ENCODE data around the gene APOL6.
"Not testable (repeated sequence)": the region's sequence is repeated elsewhere in the genome, so short reads cannot be mapped to it uniquely, and the experiment has no call there.

The APOL6 gene

DNA sequence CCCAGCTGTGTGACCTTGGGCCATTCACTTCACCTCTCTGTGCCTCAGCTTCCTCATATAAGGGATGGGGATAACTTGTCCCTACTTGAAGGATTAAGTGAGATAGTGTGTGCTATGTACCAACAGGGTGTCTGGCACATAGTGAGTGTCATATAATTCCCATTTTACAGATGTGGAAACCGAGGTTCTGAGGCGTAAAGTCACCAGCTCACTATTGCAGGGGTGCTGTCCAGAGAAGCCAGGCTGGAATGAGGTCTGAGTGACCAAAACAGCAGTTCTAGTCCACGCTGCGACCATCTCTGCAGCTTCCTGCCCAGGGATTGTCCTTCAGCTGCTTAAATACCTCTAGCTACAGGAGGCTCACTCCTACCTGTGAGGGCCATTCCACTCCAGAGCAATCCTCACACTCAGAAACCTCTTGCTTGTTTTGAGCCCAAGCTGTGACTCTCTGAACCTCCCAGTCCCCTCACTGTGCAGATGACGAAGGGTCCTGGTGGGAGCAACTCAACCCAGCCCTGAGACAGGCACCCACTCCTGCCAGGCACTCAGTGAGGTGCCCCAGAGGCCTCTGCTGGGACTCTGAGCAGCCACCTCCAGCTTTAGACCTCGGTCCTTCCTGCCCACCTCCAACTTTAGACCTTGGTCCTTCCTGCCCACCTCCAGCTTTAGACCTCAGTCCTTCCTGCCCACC, 36.9 kb upstream of the APOL6 start:
- no peak overlapping the region for H3K27ac Mint-ChIP-seq
- H3K4me3 Mint-ChIP-seq, result no peak overlapping the region
- H3K4me1 Mint-ChIP-seq (ENCODE audit: low read depth), result peaks cover 22% of the 10 kb centered on the region
- H3K36me3 Mint-ChIP-seq (ENCODE audit: low read depth), result no peaks in the 10 kb centered on the region
- H3K27me3 Mint-ChIP-seq, result peaks cover 35% of the 10 kb centered on the region
- no peaks in the 10 kb centered on the region for H3K9me3 Mint-ChIP-seq

DNA sequence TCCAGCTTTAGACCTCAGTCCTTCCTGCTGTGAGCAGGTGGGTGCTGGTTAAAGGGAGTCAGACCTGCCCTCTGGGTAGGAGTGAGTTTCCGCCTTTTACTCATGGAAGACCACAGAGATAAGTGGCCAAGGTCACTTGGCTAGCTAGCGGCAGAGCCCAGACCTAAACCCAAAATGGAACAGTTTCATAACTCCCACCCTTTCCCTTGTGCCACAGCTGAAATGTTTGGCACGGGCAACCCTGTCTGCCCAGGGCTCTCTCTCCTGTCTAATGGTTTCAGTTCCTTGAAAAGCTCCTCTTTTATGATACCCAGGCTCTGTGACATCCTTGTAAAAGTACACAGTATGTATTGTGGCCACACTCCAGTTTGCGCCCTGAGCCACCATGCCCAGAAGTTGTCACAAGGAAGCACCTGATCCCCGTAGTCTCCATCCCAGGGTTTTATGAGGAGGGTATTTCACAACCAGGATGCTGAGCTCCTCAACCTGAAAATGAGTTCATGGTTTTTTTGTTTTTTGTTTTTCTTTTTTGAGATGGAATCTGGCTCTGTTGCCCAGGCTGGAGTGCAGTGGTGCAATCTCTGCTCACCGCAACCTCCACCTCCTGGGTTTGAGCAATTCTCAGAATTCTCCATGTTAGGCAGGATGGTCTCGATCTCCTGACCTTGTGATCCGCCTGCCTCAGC, 36.2 kb upstream of the APOL6 start:
- Mint-ChIP-seq H3K9me3 (no peaks in the 10 kb centered on the region), H3K4me1 (ENCODE audit: low read depth) (peaks cover 26% of the 10 kb centered on the region), H3K27me3 (peaks cover 30% of the 10 kb centered on the region), H3K36me3 (ENCODE audit: low read depth) (no peaks in the 10 kb centered on the region), H3K4me3 (no peak overlapping the region), H3K27ac (peak overlapping the region; percentile 38)

DNA sequence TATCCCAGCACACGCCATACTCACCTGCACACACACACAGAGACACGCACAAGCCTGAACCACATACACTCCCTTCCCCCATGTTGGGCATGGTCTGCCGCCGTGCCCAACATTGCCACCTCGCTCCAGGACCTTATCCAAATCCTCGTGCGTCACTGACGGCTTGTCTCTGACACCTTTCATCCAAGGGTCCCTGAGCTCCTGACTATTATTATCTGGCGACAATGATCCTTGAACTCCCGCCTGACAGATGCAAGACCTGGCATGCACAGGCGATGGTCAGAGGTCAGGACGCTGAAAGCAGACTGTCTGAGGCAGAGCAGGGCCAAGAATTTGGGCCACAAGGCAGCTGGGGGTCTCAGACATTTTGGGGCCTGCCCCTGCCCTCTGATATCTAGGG, 35.3 kb upstream of the APOL6 start:
- Mint-ChIP-seq H3K4me3 (no peak overlapping the region), H3K27ac (no peak overlapping the region), H3K36me3 (ENCODE audit: low read depth) (no peaks in the 10 kb centered on the region), H3K9me3 (no peaks in the 10 kb centered on the region), H3K4me1 (ENCODE audit: low read depth) (peaks cover 26% of the 10 kb centered on the region), H3K27me3 (peaks cover 28% of the 10 kb centered on the region)

DNA sequence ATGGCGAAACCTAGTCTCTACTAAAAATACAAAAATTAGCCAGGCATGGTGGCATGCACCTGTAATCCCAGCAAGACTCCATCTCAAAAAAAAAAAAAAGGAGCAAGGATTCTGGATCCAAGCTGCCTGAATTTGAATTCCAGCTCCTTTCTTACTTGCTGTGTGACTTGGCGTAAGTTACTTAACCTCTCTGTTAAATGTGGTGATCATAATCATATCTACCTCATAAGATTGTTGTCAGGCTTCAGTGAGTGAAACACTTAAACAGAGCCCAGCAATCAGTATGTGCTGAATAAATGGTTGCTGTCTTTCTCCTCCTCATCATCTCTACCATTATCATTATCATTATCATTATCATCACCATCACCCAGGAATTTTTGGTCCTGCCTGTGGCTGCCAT, 33.8 kb upstream of the APOL6 start:
- Mint-ChIP-seq H3K9me3 (no peaks in the 10 kb centered on the region), H3K27me3 (peaks cover 15% of the 10 kb centered on the region), H3K4me1 (ENCODE audit: low read depth) (peaks cover 26% of the 10 kb centered on the region), H3K4me3 (no peak overlapping the region), H3K27ac (no peak overlapping the region), H3K36me3 (ENCODE audit: low read depth) (no peaks in the 10 kb centered on the region)

DNA sequence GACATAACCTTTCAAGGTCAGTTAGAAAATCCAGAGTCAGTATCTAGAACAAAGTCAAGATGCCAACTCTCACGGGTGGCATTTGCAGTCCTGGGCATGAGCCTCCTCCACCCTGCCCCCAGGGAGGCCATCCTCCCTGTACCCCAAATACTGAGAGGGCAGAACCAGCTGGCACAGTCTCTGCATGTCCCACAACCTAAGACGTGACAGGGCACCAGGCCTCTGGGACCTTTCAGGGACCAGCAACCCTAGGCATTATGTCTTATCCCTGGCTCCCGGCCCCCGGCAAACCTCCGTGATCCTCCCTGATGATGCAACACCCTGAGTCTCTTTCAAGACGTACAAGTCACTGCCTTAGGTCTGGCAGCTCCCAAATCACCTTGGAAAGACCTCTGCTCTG, 33.1 kb upstream of the APOL6 start:
- no peaks in the 10 kb centered on the region for H3K36me3 Mint-ChIP-seq (ENCODE audit: low read depth)

DNA sequence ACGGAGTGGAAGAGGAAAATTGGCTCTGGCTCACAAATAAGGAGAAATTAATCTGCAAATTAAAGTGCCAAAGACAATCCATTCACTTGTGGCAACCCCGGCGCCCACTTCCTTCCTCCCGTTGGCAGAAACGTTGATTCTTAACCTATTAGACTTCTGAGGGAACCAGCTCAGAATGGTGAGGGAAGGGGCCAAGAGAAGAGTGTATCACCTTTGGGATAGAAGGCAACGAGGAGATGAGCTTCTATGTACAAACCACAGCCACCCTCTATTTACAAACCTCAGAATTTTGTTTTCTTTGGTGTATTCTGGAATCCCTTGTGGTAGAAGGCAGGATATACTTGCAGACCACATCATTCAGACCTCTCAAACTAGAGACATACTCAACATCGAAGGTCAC, 32.2 kb upstream of the APOL6 start:
- H3K9me3 Mint-ChIP-seq, result no peaks in the 10 kb centered on the region
- peaks cover 26% of the 10 kb centered on the region for H3K4me1 Mint-ChIP-seq (ENCODE audit: low read depth)
- H3K36me3 Mint-ChIP-seq (ENCODE audit: low read depth), result no peaks in the 10 kb centered on the region
- H3K27ac Mint-ChIP-seq, result no peak overlapping the region
- H3K27me3 Mint-ChIP-seq, result peaks cover 4% of the 10 kb centered on the region
- no peak overlapping the region for H3K4me3 Mint-ChIP-seq

More for the DNA sequence above, 33.1 kb upstream of the APOL6 start:
- H3K9me3 Mint-ChIP-seq, result no peaks in the 10 kb centered on the region
- H3K4me1 Mint-ChIP-seq (ENCODE audit: low read depth), result peaks cover 26% of the 10 kb centered on the region
- peak overlapping the region; percentile 38 for H3K27ac Mint-ChIP-seq
- H3K4me3 Mint-ChIP-seq, result no peak overlapping the region
- H3K27me3 Mint-ChIP-seq, result peaks cover 10% of the 10 kb centered on the region

DNA sequence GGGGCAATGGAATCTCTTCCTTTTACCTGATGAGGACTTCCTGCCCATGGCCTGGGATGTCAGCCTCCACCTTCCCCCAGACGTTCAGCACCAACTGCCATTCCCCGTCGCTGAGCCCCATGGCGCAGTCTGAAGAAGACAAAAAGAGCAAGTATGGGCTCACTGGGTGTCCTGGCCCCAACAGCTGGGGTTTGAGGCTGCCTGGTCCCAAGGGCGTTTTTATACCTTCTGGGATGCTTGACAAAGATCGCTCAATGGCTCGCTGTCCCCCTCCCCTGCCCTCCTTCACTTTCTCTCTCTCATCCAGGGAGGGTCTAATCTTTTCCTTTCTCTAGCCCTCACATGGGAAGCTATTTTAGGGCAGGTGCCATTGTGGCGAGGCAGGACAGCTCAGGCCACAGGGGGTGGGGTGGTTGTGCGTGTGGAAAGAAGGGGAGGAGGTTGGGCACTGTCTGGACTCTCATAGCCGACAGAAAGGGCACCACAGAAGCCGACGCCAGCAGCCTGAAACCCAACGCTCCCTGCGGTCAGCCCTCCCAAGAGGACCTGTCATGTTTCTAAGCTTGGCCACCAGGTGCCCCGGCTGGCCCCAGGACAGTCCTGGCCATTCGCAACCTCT, 31.0 kb upstream of the APOL6 start, which contains the start of gene MB:
Gene MB (minus strand): TSS at position 193 of the 619 bp plus-strand sequence. CDS start 72 bp downstream, at position 121.
- Mint-ChIP-seq H3K27ac (no peak within 1 kb of the TSS), H3K36me3 (ENCODE audit: low read depth) (no peaks in the 10 kb centered on the region), H3K4me3 (no peak within 1 kb of the TSS), H3K4me1 (ENCODE audit: low read depth) (peaks cover 16% of the 10 kb centered on the region), H3K9me3 (no peaks in the 10 kb centered on the region), H3K27me3 (peaks cover 4% of the 10 kb centered on the region)

DNA sequence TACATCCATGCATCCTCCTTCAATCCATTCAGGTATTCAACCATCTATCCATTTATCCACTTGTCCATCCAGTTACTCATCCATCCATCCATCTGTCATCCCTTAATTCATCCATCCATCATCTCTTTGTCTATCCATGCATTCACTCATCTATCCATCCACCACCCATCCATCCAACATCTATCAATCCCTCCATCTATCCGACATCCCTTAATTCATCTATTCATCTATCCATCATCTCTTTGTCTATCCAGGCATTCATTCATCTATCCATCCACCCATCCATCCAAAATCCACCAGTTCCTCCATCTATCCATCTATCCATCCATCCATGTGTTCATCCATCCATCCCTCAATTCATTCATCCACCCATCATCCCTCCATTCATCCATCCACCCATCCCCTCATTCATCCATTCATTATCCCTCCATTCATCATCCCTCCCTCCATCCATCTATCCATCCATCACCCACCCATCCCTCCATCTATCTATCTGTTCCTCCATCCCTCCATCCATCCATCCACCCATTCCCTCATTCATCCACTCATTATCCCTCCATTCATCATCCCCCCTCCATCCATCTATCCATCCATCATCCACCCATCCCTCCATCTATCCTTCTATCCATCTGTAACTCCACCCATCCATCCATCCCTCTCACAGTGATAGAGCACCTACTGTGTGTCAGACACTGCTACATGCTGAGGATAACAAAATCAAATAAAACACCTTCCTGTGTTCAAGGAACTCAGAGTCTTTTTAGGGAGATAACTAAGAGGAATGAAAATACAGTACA, 29.6 kb upstream of the APOL6 start:
- H3K4me3 Mint-ChIP-seq, result no peak overlapping the region

DNA sequence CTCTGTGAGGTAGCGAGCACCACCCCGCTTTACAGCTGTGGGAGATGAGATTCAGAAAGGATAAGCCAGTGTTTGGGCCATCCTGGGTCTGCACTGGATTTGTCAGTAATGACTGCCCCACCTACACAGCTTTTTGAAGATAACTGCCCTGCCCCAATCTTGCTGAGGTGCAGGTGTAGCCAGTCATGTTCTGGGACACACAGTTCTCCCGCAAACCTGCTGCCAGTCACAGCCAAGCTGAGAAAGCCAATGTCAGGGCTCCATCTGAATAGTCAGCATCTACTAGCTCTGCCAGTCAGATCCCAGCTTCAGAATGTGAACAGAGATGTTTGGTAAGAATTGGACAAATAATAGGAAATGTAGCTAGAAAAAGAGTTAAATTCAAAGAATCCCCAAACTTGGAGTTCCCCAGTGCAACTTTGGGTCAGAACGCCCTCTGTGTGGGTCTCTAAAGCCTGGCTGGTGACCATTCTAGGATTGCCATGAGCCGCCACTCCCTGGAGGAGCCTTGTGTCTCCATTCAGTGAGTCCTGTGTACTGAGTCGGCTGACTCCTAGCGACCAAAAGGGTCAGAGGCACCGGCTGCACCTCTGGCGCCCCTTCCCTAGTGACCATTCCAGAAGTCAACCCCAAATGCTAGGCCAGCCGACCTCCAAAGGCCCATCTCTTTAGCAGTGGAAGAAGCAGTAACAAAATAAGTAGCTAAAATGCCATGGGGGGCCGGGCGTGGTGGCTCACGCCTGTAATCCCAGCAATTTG, 28.7 kb upstream of the APOL6 start:
- Mint-ChIP-seq H3K36me3 (ENCODE audit: low read depth) (no peaks in the 10 kb centered on the region), H3K27me3 (peaks cover 4% of the 10 kb centered on the region), H3K27ac (no peak overlapping the region), H3K4me1 (ENCODE audit: low read depth) (peaks cover 13% of the 10 kb centered on the region), H3K9me3 (no peaks in the 10 kb centered on the region), H3K4me3 (no peak overlapping the region)

More for the DNA sequence above, 29.6 kb upstream of the APOL6 start:
- Mint-ChIP-seq H3K4me1 (ENCODE audit: low read depth) (peaks cover 13% of the 10 kb centered on the region), H3K27ac (no peak overlapping the region), H3K36me3 (ENCODE audit: low read depth) (no peaks in the 10 kb centered on the region), H3K9me3 (no peaks in the 10 kb centered on the region), H3K27me3 (peaks cover 4% of the 10 kb centered on the region)

DNA sequence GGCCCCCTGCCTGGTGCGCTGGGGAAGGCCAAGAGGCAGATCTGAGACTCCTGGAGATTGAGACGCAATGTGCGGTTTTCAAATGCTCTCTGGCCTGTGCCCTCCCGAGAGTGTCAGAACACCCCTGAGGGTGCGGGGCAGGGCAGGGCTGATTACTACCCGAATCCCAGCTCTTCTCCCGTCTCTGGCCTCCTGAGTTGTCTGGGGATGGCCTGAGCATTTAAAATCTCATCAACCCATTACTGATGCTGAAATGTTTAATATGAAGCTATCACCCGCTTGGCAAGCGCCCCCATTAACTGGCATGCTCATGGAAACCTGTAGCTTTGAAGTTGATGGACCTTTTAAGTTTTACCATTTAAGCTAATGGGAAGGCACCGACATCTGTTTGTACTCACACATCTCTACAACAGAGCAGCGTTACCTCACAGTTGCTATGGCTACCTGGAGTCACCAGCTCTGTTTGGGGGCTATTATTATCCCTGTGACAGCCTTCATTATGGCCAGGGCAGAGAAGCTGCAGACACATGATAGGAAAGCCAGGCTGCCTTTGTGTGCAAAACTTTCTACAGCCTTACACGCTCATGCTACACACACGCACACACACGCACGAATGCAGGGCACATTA, 27.5 kb upstream of the APOL6 start:
- H3K9me3 Mint-ChIP-seq, result no peaks in the 10 kb centered on the region
- peaks cover 10% of the 10 kb centered on the region for H3K4me1 Mint-ChIP-seq (ENCODE audit: low read depth)
- H3K27me3 Mint-ChIP-seq, result peaks cover 8% of the 10 kb centered on the region
- no peak overlapping the region for H3K4me3 Mint-ChIP-seq
- H3K36me3 Mint-ChIP-seq (ENCODE audit: low read depth), result no peaks in the 10 kb centered on the region
- H3K27ac Mint-ChIP-seq, result no peak overlapping the region

DNA sequence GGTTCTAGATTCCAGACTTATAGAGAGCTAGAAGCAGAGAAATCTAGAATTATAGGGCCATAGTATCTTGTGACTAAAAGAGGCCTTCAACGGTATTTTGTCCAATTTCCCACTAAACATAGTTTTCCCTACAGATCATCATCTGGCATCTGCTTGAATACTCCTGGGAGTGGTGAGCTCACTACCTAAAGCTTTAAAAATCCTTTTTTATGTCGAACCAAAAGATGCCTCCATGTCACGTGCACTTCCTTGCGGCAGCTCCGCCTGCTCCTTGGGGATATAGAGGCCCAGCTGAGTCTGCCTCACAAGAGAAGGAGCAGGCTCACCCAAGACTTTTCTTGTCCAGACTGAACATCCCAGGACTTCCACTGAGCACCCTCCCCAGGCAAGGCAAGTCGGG, 26.8 kb upstream of the APOL6 start:
- Mint-ChIP-seq H3K4me3 (no peak overlapping the region), H3K36me3 (ENCODE audit: low read depth) (no peaks in the 10 kb centered on the region), H3K9me3 (no peaks in the 10 kb centered on the region), H3K27me3 (peaks cover 13% of the 10 kb centered on the region), H3K4me1 (ENCODE audit: low read depth) (peaks cover 2% of the 10 kb centered on the region), H3K27ac (no peak overlapping the region)

DNA sequence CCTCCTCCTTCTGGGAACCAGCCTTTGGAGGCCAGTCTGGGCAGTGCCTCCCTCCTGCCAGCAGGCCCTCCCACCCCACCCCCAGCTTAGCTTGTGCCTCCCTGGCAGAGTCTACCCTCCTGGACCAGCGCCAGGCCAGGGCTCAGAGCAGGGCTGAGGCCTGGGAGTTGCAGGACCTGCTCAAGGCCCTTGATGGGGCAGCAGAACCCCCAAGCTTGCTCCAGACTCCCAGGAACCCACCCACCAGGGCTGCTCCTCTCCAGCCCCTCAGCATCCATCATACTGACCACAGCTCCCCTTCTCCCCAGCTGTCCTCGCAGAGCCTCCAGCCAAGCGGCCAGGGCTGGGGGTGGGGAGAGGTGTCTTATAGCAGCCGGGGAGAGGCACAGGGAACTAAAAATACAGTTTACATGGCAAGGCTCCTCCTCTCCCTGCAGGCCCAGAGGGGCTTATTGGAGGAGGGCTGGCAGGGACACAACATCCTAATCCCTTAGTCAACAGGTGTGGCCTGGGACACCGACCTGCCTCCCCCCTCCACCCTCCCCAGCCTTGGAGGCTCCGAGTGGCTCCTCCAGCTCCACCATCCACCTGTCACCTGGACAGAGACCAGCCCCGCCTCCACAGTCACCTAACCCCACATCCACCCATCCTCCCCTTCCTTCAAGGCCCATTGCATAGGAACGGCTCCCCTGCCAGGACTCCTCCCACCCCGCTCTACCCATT, 25.9 kb upstream of the APOL6 start:
- Mint-ChIP-seq H3K4me1 (ENCODE audit: low read depth) (peaks cover 5% of the 10 kb centered on the region), H3K27me3 (peaks cover 14% of the 10 kb centered on the region), H3K4me3 (no peak overlapping the region), H3K36me3 (ENCODE audit: low read depth) (no peaks in the 10 kb centered on the region), H3K27ac (no peak overlapping the region), H3K9me3 (no peaks in the 10 kb centered on the region)

DNA sequence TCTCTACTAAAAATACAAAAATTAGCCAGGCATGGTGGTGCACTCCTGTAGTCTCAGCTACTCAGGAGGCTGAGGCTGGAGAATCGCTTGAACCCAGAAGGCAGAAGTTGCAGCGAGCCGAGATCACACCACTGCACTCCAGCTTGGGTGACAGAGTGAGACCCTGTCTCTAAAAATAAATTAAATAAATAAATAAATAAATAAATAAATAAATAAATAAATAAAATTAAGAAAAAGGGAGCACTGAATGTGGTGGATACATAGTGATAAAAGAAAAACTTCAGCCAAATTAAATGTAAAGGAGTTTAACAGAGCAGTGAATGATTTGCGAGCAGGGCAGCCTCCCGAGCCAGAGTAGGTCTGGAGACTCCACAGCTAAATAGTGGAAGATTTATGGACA, 24.4 kb upstream of the APOL6 start:
- peaks cover 14% of the 10 kb centered on the region for H3K27me3 Mint-ChIP-seq
- not testable (repeated sequence) for H3K27ac Mint-ChIP-seq; H3K9me3 Mint-ChIP-seq; H3K4me3 Mint-ChIP-seq; H3K36me3 Mint-ChIP-seq (ENCODE audit: low read depth)
- peaks cover 17% of the 10 kb centered on the region for H3K4me1 Mint-ChIP-seq (ENCODE audit: low read depth)
